ENCODE results near the gene SLCO3A1.

SLCO3A1 gene

DNA sequence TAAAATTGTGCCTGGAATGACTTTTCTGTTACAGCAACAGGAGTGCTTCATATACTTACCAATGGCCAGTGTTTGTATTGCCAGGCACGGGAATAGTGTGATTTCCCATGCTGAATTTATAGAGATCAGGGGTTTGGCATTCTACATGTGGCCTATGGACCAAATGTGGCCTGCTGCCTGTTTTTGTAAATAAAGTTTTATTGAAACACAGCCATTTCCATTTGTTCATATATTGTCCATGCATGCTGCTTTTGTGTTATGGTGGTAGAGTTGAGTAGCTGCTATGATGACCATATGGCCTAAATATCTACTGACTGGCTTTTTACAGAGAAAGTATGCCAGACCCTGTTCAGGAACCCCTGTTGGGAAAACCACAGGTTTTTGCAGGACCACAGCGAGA, 55.6 kb downstream of the SLCO3A1 start:
- DNase-seq (ENCODE audit: low read depth in 2 of 2, low spot score in 1 of 2), result no peak

- no peak for DNase-seq (ENCODE audit: low read depth in 2 of 2, low spot score in 1 of 2)
Measured at GRCh38 chr15:91909574-91909973, 56.1 kb downstream of the SLCO3A1 start.

- DNase-seq (ENCODE audit: low read depth in 2 of 2, low spot score in 1 of 2), result no peak
Measured at GRCh38 chr15:91911844-91912243, 58.3 kb downstream of the SLCO3A1 start.

GRCh38 chr15:91912336-91912735, 58.8 kb downstream of the SLCO3A1 start:
- DNase-seq (ENCODE audit: low read depth in 2 of 2, low spot score in 1 of 2), result no peak

GRCh38 chr15:91913560-91913959, 60.1 kb downstream of the SLCO3A1 start:
- DNase-seq (ENCODE audit: low read depth in 2 of 2, low spot score in 1 of 2), result no peak

- DNase-seq (ENCODE audit: low read depth in 2 of 2, low spot score in 1 of 2), result no peak
Measured at GRCh38 chr15:91915576-91915975, 62.1 kb downstream of the SLCO3A1 start.

DNA sequence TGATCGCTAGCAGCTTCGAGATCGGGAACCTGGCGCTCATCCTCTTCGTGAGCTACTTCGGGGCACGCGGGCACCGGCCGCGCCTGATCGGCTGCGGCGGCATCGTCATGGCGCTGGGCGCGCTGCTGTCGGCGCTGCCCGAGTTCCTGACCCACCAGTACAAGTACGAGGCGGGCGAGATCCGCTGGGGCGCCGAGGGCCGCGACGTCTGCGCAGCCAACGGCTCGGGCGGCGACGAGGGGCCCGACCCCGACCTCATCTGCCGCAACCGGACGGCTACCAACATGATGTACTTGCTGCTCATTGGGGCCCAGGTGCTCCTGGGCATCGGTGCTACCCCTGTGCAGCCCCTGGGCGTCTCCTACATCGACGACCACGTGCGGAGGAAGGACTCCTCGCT, 62.5 kb downstream of the SLCO3A1 start:
- no peak for DNase-seq (ENCODE audit: low read depth in 2 of 2, low spot score in 1 of 2)

DNA sequence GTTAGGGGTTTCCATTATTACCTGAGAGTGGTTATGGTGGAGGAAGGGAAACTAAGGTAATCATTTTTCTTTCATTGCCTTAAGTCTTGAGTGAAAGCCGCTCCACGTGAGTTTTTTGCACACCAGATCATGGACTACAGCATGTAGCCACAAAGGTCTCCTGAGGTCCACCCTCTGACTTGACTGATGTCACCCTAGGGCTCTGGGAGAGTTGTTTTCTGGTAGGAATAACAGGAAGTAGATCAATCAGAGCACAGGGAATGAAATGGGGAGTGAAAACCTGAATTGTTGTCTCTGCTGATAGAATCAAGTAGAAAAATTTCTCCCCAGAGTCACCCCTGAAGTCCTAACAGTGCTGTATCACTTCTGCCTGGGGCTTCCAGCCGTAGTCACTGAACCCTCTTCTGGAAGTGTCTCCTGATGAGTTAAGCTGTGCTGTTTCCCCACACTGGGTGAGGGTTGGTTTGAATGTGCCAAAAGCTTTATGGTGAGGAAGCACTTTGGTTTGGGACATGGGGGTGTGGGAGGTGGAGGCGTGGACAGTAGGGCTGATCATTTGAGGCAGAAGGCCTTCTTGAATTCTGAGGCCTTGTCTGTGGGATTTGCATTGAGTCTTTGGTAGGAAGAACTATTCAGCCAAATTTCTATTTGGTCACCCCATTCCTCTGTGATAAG, 64.3 kb downstream of the SLCO3A1 start:
- DNase-seq (ENCODE audit: low read depth in 2 of 2, low spot score in 1 of 2), result no peak

DNA sequence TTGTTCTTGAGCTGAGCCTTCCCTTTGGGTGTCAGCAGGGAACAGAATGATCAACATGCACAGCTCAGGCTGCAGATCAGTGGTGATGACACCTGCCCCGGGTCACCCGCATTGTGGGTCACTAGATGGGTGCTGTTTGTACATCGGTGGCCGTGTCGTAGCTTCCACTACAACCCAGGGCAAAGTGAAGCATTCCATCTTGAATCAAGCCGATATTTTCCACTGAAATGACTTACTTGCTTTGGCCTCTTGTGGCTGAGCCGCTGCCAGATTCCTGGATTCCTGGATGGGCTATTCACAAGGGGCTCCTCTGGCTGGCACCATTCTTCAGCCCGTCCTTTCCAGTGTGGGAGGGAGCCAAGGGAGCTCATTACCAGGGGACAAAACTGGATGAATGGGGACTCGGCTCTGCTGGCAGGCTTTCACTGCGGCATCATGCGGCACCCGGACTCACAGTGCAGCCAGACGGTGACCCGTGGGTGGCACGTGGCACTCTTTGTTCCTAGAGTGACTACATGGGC, 65.6 kb downstream of the SLCO3A1 start:
- DNase-seq (ENCODE audit: low read depth in 2 of 2, low spot score in 1 of 2), result no peak

DNA sequence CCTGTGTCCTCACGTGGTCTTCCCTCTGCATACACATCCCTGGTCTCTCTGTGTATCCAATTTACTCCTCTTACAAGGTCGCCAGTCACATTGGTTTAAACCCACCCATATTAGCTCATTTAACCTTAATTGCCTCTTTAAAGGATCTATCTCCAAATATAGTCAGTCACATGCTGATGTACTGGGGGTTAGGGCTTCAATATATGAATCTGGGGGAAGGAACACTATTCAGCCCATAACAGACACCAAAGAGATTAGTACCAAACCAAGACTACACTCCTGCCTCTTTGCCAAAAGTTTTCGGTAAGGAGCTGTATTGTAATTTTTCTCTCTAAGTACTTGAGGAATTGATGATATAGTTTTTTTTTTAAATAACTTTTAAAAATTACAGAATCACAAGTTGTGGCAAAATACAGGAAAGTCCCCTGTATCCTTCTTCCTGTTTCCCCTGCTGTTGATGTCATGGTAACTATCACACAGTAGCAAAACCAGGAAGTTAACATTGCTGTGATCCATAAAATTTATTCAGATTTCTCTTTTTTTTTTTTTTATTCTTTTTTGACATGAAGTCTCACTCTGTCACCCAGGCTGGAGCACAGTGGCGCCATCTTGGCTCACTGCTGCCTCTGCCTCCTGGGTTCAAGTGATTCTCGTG, 67.8 kb downstream of the SLCO3A1 start:
- DNase-seq (ENCODE audit: low read depth in 2 of 2, low spot score in 1 of 2), result no peak

- DNase-seq (ENCODE audit: low read depth in 2 of 2, low spot score in 1 of 2), result no peak
Measured at GRCh38 chr15:91921843-91922198, 68.3 kb downstream of the SLCO3A1 start.

DNA sequence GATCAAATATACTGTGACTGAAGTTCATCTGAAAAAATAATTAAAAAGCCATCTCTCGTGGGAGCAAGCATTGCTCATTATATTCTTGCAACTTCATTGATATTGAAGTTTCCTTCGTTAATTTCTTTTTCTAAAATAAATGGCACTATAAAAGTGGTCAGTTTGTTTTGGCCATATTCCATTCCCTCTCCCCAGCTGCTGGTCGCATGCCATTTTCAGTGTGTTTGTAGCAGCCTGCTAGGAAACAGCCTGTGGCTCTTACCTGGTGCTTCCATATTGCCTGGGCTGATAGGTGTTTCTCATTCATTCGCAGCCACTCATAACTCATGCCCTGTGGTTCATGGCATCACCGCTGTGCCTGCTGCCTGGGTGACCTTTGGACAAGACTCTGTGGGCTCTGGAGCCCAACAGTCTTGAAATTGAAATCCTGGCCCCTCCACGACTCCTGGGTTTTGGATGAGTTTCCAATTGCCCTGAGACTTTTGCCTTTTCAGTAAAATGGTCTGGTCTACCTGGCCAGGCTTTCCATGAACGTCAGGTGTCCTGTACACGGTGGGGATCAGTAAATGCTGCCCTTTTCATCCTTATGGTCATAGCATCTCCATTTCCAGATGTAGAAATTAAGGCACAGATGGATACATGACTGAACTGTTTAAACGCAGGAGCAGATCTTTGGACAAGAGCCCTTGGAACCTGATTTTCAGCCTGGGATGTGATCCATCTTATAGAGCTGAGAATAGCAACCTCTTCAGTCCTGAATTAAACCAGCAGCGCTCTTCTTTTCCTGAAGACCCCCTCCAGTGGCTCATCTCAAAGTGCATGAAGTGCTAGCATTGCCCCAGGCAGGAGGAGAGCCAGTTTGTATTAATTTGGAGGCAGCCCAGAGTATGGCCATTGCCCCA, 69.4 kb downstream of the SLCO3A1 start:
- DNase-seq (ENCODE audit: low read depth in 2 of 2, low spot score in 1 of 2), result no peak

DNA sequence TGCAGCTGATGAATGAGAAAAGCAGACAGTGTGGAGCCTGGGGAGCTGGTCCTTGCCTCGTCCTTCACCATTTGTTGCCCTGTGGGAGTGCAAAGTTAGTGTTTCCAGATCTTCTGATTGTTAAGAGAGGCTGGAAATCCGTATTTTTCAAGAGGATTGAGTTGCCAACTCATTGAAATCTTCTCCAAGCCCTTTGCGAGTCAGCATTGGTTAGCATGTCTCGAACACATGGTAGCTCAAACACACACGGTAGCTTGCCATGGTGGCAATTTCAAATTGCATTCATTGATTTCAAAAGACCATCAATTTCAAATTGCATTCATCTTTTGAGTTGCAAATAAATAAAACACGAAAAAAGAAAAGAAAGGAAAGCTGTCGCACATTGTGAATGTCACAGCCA, 70.7 kb downstream of the SLCO3A1 start:
- no peak for DNase-seq (ENCODE audit: low read depth in 2 of 2, low spot score in 1 of 2)

DNA sequence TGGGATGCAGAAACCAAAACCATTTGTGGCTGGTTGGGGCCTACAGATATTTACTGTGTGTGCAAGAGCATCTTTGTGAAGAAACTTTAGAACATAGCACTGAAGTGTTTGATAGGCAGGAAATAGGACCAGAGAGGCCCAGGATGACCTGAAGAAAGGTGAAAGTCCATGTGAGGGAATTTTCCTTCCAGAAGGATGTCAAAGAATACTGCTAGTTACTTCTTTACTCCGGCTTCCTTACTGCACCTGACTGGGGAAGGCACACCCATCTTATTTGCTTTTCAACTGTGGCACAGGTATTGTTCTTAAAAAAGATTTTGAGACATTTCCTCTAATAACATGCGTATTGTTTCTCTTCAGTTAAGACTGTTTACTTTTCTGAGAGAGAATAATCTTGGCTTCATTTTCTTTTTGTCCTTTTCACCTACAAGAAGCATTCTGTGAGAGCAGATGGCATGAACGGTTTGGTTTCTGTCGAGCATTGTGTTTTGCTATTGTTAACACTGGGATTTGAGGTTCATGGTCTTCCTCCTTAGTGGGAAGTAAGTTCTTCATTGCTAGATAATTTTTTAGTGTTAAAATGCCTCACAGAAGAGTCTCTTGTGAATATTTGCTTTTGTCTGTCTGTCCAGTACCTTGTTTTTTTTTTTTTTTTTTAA, 71.5 kb downstream of the SLCO3A1 start:
- DNase-seq (ENCODE audit: low read depth in 2 of 2, low spot score in 1 of 2), result no peak

DNA sequence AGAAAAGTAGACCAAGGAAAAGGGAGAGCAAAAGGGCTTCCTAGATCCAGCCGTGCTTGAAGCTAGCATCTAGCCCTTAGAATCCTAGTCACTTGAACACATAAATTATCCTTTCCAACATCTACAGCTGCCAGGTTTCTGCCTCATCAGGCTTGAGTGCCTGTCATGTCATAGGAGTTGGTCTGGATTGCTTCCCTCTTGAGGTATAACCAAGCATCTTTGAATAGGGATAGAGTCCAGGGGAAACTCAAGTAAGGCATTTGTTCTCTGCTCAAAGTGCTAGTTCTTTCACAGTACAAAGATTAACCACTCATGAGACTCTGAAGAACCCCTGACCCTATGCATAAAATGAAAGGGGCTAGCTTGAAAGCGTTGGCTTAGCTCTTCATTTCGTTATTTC, 72.3 kb downstream of the SLCO3A1 start:
- no peak for DNase-seq (ENCODE audit: low read depth in 2 of 2, low spot score in 1 of 2)

DNA sequence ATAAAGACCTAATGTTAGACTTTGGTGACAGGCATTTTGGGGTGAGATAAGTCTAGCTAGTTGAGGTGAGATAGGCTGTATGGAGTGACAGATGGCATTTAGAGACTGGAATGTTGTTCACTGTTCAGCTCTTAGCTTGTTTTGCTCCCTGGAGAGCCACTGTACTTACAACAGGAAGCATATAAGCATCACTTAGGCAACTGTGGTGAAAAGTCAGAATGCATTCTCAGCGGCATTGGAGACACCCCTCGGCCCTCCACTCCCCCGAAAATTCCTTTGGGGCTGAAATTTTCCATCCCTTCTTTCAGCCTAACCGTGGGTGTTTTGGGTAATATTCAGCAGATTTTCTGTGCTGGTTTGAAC, 73.4 kb downstream of the SLCO3A1 start:
- no peak for DNase-seq (ENCODE audit: low read depth in 2 of 2, low spot score in 1 of 2)

DNA sequence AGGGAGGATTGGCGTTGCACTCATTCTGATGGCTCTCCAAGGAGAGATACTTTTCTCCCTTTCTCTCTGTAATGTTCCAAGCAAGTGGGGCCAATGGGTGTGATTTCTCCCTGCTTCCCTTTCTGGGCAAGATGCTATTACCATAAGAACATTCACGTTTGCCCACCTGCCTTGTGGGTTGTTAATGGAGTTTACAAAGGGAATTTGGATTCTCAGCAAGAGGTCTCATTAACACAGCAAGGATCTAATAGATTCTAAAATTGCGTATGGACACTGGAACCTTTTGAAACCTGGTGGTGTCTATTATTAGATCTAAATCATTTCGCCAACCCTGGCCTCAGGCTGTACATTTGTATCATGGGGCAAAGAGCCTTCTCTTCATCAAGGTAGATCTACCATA, 74.1 kb downstream of the SLCO3A1 start:
- no peak for DNase-seq (ENCODE audit: low read depth in 2 of 2, low spot score in 1 of 2)

DNA sequence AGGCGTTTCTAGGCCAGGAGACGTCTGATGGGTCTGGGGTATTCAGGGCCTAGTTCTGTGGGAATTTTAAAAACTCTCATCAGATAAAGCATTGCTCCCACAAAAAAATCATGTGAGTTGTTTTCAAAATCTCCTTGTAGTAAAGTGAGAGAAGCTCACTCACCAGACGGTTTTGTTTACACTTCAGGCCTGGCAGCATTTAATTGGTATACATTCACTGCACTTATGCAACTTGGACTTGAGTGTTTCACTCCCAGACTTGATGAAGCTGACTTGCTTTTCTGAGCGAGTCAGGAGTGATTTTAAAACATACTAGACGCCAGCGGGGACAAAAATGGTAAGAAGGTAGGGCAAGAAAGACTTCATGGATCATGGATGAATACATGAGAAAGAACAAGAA, 75.2 kb downstream of the SLCO3A1 start:
- DNase-seq (ENCODE audit: low read depth in 2 of 2, low spot score in 1 of 2), result no peak

DNA sequence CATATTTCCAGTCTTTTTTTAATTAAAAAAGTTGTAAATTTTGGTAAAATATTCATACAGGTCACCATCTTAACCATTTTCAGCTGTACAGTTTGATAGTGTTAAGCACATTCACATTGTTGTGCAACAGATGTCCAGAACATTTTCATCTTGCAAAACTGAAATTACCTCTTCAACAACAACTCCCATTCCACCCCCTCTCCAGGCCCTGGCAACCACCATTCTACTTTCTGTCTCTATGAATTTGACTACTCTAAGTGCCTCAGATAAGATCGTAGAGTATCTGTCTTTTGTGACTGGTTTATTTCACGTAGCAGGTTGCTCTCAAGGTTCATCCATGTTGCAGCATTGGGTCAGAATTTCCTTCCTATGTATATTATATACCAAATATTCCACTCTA, 76.0 kb downstream of the SLCO3A1 start:
- DNase-seq (ENCODE audit: low read depth in 2 of 2, low spot score in 1 of 2), result no peak

DNA sequence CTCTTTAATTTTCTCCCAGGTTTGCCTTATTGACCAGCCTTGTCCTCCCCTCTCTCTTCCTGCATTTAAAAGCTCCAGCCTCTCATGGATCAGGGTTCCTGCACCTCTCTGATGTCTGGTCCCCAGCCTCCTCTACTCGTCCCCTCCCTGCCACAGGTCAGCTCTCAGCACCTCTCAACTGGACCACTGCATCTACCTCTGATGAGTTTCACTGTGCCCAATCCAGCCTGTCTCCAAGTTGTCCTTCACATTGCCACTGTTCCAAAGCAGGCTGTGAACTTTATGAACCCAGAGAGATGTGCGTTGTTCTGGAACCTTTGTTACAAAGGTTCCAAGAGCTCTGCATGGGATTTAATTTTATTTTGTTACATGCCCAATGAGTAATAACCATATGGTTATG, 76.6 kb downstream of the SLCO3A1 start:
- no peak for DNase-seq (ENCODE audit: low read depth in 2 of 2, low spot score in 1 of 2)

- DNase-seq (ENCODE audit: low read depth in 2 of 2, low spot score in 1 of 2), result no peak
Measured at GRCh38 chr15:91936182-91936775, 82.8 kb downstream of the SLCO3A1 start.

Measured in stimulated activated CD8-positive, alpha-beta memory T cell treated with anti-CD3 and anti-CD28 coated beads, Interleukin-4, amount 100 ng/mL, for 4 hours (primary cell).